Activated CD4-positive, alpha-beta memory T cell treated with anti-CD3 and anti-CD28 coated beads, Interleukin-2, amount 10 ng/mL, durations not matched to agents 7 days and 5 days (primary cell): ENCODE results near the gene HPCAL4. TPM values are rescaled to one million over a fixed set of nuclear protein-coding genes. Genes with fewer than 3 reads are reported as not detected.

Experiments used
- CTCF ChIA-PET: fragments of 350-600 bp; sonication (Branson Sonifier 250); formaldehyde crosslinking; loops from one replicate; lab custom pipeline; 2021; ENCODE audit warnings: antibody characterized with exemption, inconsistent platforms; lab: Charles Lee
- POLR2A ChIA-PET: fragments of 350-600 bp; sonication (Branson Sonifier 250); formaldehyde crosslinking; loops from one replicate; lab custom pipeline; 2021; ENCODE audit warnings: antibody characterized with exemption; lab: Charles Lee
- DNase-seq: peaks from one replicate; pipeline ENCODE4 v3.0.0-alpha.2; 2020
- H3K27ac Mint-ChIP-seq: one replicate; pipeline ENCODE4 v1.8.0; 2021; ENCODE audit warnings: mild to moderate bottlenecking, mixed read lengths
- H3K27me3 Mint-ChIP-seq: one replicate; pipeline ENCODE4 v1.8.0; 2021; ENCODE audit warnings: mixed read lengths
- H3K36me3 Mint-ChIP-seq: one replicate; pipeline ENCODE4 v1.8.0; 2021; ENCODE audit warnings: low read depth, mixed read lengths
- H3K4me1 Mint-ChIP-seq: one replicate; pipeline ENCODE4 v1.8.0; 2021; ENCODE audit warnings: mixed read lengths
- H3K4me3 Mint-ChIP-seq: one replicate; pipeline ENCODE4 v1.8.0; 2021; ENCODE audit warnings: mild to moderate bottlenecking, mixed read lengths
- H3K9me3 Mint-ChIP-seq: one replicate; pipeline ENCODE4 v1.8.0; 2021; ENCODE audit warnings: mixed read lengths
- total RNA-seq, 2 experiments: library from RNA; stranded (reverse); gene quantifications; one replicate each; pipeline ENCODE4 v1.2.3, GENCODE V29; 2021

HPCAL4 gene
- total RNA-seq, 2 experiments from 2014 or later: 2.4 to 2.6 TPM

DNA sequence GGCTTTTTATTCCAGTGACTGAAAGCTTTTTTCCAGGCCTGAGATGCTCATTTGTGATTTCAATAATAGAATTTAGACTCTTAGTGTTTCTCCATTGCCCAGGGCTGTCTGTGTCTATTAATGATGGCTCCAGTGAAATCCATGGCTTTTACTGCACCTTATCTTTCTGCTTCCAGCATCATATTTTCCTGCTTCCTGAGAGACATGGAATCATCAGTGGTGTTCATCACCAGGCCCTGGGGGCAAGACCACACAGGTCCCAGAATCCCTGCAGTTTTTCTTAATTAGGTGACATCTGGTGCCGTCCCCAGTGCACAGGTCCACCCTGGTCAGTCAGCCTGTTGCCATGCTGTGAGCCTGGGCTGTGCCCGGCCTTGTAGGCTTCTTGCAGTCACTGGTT lies 34.8 kb downstream of the HPCAL4 start:
- Mint-ChIP-seq H3K4me1 (peaks cover 12% of the 10 kb centered on the region), H3K4me3 (no peak overlapping the region), H3K27ac (no peak overlapping the region), H3K36me3 (no peaks in the 10 kb centered on the region), H3K27me3 (peaks cover 7% of the 10 kb centered on the region), H3K9me3 (no peaks in the 10 kb centered on the region)
- ChIA-PET POLR2A (no interaction called here), CTCF (interaction anchor here (0.8 to 10.7 kb wide), 4 partner anchors 17 to 82 kb away, joined by 3 to 229 read pairs (median 109); partner anchors contain the start of gene NT5C1A)
- no peak for DNase-seq

DNA sequence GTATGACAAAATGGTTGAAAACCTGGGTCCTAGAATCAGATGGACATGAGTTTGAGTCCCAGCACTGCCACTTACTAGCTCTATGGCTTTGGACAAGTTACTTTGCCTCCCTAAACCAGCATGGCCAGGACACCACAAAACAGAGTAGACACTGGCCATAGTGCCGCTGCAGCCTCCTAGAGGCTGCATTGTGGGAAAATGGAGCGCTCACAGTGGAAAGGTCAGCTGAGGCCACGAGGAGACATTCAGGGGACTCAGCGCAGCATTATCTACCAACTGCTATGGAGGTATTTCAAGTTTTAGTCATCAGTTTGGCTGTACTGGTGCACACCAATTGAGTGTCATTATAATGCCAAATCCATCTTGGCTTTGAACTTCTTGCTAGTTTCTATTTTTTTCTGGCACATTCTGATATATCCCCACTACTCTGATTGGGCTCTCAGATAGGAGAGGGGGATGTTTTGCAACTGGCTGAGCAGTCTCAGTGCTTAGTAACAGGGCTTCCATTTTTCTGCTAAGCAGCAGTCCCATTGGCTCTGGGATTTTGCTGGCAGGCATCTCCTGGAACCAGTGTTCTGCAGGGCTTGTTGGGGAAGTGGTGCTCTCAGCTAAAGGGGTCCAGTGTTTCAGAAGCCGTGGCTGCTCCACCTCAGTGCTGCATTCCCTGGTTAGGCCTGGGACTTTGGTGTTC lies 35.5 kb downstream of the HPCAL4 start:
- POLR2A ChIA-PET: interaction anchor here (0.7 to 1.1 kb wide), 2 partner anchors 36 to 81 kb away, joined by 3 read pairs; partner anchors contain the start of gene HPCAL4

DNA sequence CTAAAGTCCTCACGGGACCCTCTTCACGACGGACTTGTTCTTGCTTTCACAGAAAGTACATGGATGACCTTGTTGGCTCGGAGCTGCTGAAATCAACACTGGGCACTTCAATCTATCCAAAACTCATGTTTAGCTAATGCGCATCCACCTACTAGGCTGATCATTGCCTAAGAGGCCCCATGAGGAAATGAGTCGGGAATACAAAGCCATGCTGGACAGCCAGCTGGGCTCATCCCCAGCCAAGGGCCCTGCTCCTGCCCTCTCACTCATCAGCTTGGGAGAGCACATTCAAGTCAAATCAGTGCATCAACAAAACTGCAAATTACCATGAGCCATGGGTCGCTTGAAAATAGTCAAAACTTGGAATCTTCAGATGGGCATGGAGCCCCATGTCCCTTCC lies 36.9 kb downstream of the HPCAL4 start:
- DNase-seq: no peak
- H3K27me3 Mint-ChIP-seq: peaks cover 7% of the 10 kb centered on the region
- H3K4me1 Mint-ChIP-seq: peaks cover 12% of the 10 kb centered on the region
- CTCF ChIA-PET: interaction anchor here (0.6 to 10.7 kb wide), 8 partner anchors 14 to 89 kb away, joined by 3 to 229 read pairs (median 3); partner anchors contain the start of gene NT5C1A
- POLR2A ChIA-PET: no interaction called here
- H3K36me3 Mint-ChIP-seq: no peaks in the 10 kb centered on the region
- H3K9me3 Mint-ChIP-seq: no peaks in the 10 kb centered on the region
- no peak overlapping the region for H3K4me3 Mint-ChIP-seq
- no peak overlapping the region for H3K27ac Mint-ChIP-seq

More for the DNA sequence above, 35.5 kb downstream of the HPCAL4 start:
- Mint-ChIP-seq H3K27me3 (peaks cover 7% of the 10 kb centered on the region), H3K4me3 (no peak overlapping the region), H3K27ac (no peak overlapping the region), H3K4me1 (peaks cover 12% of the 10 kb centered on the region), H3K9me3 (no peaks in the 10 kb centered on the region), H3K36me3 (no peaks in the 10 kb centered on the region)
- no peak for DNase-seq
- CTCF ChIA-PET: interaction anchor here (0.6 to 10.7 kb wide), 6 partner anchors 14 to 347 kb away, joined by 3 to 229 read pairs (median 10); partner anchors contain the start of gene NT5C1A

DNA sequence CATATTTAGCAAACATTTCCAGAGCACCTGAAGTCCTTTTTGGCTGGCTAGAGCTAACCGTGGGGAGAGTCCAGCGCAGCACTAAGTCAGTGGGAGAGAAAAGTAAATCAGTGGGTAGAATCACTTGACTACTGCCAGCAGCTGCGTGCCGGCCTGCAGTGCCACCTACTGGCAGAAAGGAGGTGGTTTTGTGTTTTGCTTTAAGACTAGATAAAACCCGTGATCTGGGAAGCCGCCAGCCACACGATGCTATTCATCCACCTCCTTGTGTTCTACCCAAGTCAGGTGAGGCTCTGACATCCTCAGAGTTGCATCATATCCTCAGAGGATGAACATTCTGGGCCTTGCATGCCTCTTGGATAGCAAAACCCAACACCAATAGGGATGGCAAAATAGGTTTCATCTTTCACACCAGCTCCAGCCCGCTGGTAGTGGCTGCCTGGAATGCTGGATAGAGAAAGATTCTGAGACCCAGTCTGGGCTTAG lies 37.6 kb downstream of the HPCAL4 start:
- POLR2A ChIA-PET: interaction anchor here (1.4 kb wide), 1 partner anchor 78 kb away, joined by 3 read pairs; no protein-coding TSS in a partner anchor
- Mint-ChIP-seq H3K4me3 (no peak overlapping the region), H3K27ac (no peak overlapping the region), H3K27me3 (peaks cover 7% of the 10 kb centered on the region), H3K36me3 (no peaks in the 10 kb centered on the region), H3K9me3 (no peaks in the 10 kb centered on the region), H3K4me1 (peaks cover 12% of the 10 kb centered on the region)
- DNase-seq: peak; percentile 80
- CTCF ChIA-PET: interaction anchor here (0.6 to 10.7 kb wide), 9 partner anchors 13 to 555 kb away, joined by 3 to 229 read pairs (median 3); partner anchors contain the start of gene NT5C1A

DNA sequence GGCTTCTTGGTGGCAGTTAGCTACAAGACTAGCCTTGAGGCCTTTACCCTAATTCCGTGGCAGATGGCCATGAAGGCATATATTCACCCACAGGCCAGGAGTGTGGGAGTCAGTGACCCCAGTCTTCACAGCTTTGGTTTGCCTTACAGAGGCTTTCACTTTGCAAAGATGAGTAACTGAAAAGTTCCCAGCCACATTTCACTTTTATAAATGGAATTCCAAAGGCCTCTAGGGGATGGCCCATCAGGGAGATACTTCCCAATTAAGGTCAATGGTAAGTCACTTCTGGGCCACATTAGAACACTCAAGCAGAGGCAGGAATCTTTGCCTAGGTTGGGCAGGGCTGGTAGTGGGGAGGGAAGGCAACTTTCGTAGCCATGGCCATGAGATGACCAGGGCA lies 38.7 kb downstream of the HPCAL4 start:
- DNase-seq: no peak
- ChIA-PET CTCF (interaction anchor here (0.6 to 10.7 kb wide), 3 partner anchors 21 to 65 kb away, joined by 3 to 229 read pairs (median 202); partner anchors contain the start of gene NT5C1A), POLR2A (interaction anchor here (1.4 kb wide), 1 partner anchor 77 kb away, joined by 3 read pairs; no protein-coding TSS in a partner anchor)
- Mint-ChIP-seq H3K36me3 (no peaks in the 10 kb centered on the region), H3K27me3 (peaks cover 7% of the 10 kb centered on the region), H3K4me1 (peaks cover 8% of the 10 kb centered on the region), H3K4me3 (no peak overlapping the region), H3K9me3 (no peaks in the 10 kb centered on the region), H3K27ac (no peak overlapping the region)

DNA sequence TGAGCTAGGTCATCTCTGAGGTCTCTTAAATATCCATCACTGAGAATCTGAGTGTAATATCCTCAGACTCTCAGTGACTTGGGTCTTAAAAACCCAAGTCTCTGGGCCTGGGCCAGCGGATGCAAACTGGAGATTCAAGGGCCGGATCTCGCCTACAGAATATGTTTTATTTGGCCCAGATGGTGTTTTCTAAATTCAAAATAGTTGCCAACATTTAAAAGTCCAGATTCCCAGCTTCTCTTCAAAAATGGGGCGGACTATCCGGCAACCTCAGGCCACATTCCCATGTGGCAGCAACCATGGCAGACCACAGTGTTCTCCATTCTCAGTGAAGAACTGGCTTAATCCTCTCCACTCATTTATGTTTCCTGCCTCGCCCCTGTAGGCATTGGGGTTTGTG lies 39.1 kb downstream of the HPCAL4 start:
- POLR2A ChIA-PET: no interaction called here

DNA sequence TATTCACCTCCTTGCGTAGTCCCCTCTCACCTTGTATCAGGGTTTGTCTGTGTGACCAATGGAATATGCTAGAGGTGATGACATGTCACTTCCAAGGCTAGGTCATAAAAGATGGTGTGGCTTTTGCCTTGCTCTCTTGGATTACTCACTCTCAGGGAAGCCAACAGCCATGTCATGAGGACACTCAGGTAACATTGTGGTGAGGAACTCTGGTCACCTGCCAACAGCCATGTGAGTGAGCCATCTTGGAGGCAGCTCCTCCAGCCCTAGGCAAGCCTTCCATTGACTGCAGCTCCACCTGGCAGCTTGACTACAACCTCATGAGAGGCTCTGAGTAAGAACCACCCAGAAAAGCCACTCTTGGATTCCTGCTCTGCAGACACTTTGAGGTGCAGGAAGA lies 40.8 kb downstream of the HPCAL4 start:
- H3K4me1 Mint-ChIP-seq: peaks cover 8% of the 10 kb centered on the region
- ChIA-PET CTCF (interaction anchor here (4.6 to 10.7 kb wide), 2 partner anchors 43 to 44 kb away, joined by 26 to 229 read pairs; no protein-coding TSS in a partner anchor), POLR2A (no interaction called here)
- no peak for DNase-seq
- no peaks in the 10 kb centered on the region for H3K36me3 Mint-ChIP-seq
- H3K27me3 Mint-ChIP-seq: peaks cover 7% of the 10 kb centered on the region
- H3K4me3 Mint-ChIP-seq: no peak overlapping the region
- H3K9me3 Mint-ChIP-seq: no peaks in the 10 kb centered on the region
- H3K27ac Mint-ChIP-seq: no peak overlapping the region

More for the DNA sequence above, 39.1 kb downstream of the HPCAL4 start:
- H3K27me3 Mint-ChIP-seq: peaks cover 7% of the 10 kb centered on the region
- no peaks in the 10 kb centered on the region for H3K9me3 Mint-ChIP-seq
- no peaks in the 10 kb centered on the region for H3K36me3 Mint-ChIP-seq
- no peak overlapping the region for H3K27ac Mint-ChIP-seq
- CTCF ChIA-PET: interaction anchor here (0.6 to 10.7 kb wide), 3 partner anchors 21 to 64 kb away, joined by 3 to 229 read pairs (median 202); partner anchors contain the start of gene NT5C1A
- no peak for DNase-seq
- no peak overlapping the region for H3K4me3 Mint-ChIP-seq
- H3K4me1 Mint-ChIP-seq: peaks cover 8% of the 10 kb centered on the region

DNA sequence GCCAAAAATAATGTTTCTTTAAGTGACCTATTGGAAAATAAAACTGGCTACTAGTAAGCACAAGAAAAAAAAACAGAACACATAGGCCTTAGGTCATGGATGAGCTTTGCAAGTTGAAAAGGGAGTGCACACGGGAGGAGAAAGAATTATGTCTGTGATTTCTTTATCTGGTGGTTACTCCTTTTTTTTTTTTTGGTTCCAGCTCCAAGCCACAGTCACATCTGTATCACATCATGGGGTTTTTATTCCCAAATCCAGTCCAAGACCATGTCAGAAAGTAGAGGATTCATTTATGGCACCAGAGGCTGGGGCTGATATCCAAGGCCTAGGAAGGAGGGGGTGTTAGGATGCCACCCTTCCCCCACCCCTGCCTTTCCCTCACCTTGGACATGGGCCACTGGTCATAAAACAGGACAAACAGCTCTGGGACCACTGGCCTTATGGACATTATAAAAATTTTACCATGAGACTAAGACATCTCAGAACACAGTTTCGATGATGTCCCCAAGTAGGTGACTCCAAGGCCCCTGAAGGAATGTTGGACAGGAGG lies 41.5 kb downstream of the HPCAL4 start:
- peaks cover 7% of the 10 kb centered on the region for H3K27me3 Mint-ChIP-seq

DNA sequence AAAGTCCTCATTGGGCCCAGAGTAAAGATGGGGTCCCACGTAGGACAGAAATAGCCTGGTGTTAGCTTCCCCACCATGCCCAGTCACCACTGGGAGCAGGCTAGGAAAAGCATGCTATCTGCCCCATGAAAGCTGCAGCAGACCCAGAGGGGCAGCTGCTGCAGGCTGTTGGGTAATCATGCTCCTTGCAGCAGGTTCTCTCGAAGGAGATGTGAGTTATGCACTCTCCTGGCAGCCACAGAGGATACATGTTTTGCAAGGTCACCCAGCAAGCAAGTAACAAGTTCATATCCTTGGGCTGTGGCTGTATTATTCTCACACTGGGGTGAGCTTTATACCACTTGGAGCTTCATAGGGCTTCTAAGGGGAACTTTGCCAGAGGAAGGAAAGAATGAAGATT lies 42.7 kb downstream of the HPCAL4 start:
- no peaks in the 10 kb centered on the region for H3K9me3 Mint-ChIP-seq
- no peak overlapping the region for H3K27ac Mint-ChIP-seq
- H3K4me3 Mint-ChIP-seq: no peak overlapping the region
- no peaks in the 10 kb centered on the region for H3K36me3 Mint-ChIP-seq
- no peaks in the 10 kb centered on the region for H3K27me3 Mint-ChIP-seq
- no peak for DNase-seq
- ChIA-PET CTCF (interaction anchor here (0.5 to 4.6 kb wide), 6 partner anchors 10 to 271 kb away, joined by 3 to 26 read pairs (median 4); no protein-coding TSS in a partner anchor), POLR2A (interaction anchor here (1.2 kb wide), 1 partner anchor 40 kb away, joined by 3 read pairs; no protein-coding TSS in a partner anchor)
- peaks cover 2% of the 10 kb centered on the region for H3K4me1 Mint-ChIP-seq

More for the DNA sequence above, 41.5 kb downstream of the HPCAL4 start:
- Mint-ChIP-seq H3K4me1 (peaks cover 8% of the 10 kb centered on the region), H3K4me3 (no peak overlapping the region), H3K27ac (no peak overlapping the region), H3K36me3 (no peaks in the 10 kb centered on the region), H3K9me3 (no peaks in the 10 kb centered on the region)
- no peak for DNase-seq
- ChIA-PET POLR2A (no interaction called here), CTCF (interaction anchor here (0.6 to 4.6 kb wide), 3 partner anchors 8 to 48 kb away, joined by 4 to 26 read pairs (median 6); no protein-coding TSS in a partner anchor)

DNA sequence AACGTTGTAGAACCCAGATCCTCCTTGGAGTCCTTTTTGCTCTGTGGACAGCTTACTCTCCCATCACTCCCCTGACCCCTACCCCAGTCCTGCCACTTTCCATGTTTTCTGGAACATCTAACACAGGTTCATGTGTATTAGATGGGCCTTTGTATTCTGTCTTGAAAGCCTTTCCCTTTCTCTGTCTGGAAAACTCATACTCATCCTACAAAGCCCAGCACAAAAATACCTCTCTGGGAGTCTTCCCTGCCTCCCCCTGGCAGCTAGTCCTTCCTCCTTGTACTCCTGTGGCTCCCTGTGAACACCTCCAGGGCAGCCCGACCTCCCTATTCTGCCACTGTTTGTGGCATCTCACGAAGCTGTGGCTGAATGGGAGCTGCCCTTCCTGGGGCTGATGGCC lies 44.0 kb downstream of the HPCAL4 start:
- POLR2A ChIA-PET: interaction anchor here (1.2 kb wide), 1 partner anchor 39 kb away, joined by 3 read pairs; no protein-coding TSS in a partner anchor
- H3K36me3 Mint-ChIP-seq: no peaks in the 10 kb centered on the region
- DNase-seq: no peak
- peaks cover 1% of the 10 kb centered on the region for H3K27me3 Mint-ChIP-seq
- no peak overlapping the region for H3K4me3 Mint-ChIP-seq
- no peak overlapping the region for H3K27ac Mint-ChIP-seq
- H3K9me3 Mint-ChIP-seq: no peaks in the 10 kb centered on the region
- no peaks in the 10 kb centered on the region for H3K4me1 Mint-ChIP-seq
- CTCF ChIA-PET: interaction anchor here (1.2 to 4.6 kb wide), 4 partner anchors 11 to 41 kb away, joined by 3 to 26 read pairs (median 10); no protein-coding TSS in a partner anchor

DNA sequence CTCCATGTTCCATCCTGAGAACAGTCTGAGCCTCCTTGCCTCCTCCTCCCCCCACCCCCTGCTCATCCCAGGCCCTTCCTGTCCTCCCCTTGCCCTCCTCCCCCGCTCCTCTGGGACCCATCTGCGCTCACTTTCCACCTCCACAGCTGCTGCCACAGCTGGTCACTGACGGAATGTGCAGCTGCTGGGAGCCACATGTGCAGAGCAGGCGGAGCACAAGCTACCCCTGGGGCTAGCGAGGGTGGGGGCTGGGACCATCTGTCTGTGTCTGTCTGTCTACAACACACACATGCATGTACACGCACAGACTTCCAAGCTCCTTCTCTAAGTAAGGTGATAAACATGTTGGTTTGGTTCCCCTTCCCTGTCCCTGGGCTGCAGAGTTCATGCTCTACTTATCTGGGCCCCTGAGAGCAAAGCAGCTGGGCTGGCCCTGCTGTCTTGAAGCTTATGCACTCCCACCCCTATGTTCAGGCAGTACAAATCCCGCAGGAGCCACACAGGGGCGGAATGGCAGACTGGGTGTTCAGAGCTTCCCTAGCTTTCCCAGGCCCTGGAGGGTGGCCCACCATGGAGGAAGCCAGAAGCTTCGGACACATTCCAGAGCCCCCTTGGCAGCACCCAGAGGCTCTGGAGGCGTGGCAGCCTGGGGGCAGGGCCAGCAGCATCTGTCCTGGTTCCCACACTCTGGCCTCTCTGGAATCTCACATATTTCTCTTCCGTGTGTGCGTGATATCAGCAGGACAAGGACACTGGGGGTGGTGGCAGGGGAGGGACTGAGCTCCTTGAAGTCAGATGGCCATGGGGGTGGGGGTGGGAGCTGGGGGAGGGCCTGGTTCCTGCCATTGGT lies 44.8 kb downstream of the HPCAL4 start:
- Mint-ChIP-seq H3K4me3 (no peak overlapping the region), H3K9me3 (no peaks in the 10 kb centered on the region), H3K27ac (no peak overlapping the region), H3K27me3 (peaks cover 1% of the 10 kb centered on the region), H3K36me3 (no peaks in the 10 kb centered on the region), H3K4me1 (no peaks in the 10 kb centered on the region)
- DNase-seq: no peak
- CTCF ChIA-PET: interaction anchor here (1.2 to 4.6 kb wide), 3 partner anchors 12 to 40 kb away, joined by 3 to 26 read pairs (median 17); no protein-coding TSS in a partner anchor
- POLR2A ChIA-PET: no interaction called here
